HL-60 (cell line): ENCODE measurements around the gene KRT85.

Source experiments
- CTCF ChIP-seq: IDR thresholded peaks from one replicate; pipeline ENCODE4 v1.5.1; 2011; ENCODE audit warnings: low read length, control low read depth, inconsistent platforms; ENCODE audit not compliant: insufficient read depth
- GABPA ChIP-seq: IDR thresholded peaks from 2 replicates; pipeline ENCODE4 v1.6.1; 2012; ENCODE audit warnings: low read depth
- REST ChIP-seq: IDR thresholded peaks from 2 replicates; pipeline ENCODE4 v1.6.1; 2012; ENCODE audit warnings: low read depth; ENCODE audit not compliant: insufficient replicate concordance

GRCh38 chr12:52389313-52390207 lies 22.3 kb upstream of the KRT85 start:
- no peak for TF ChIP-seq REST
- no peak for TF ChIP-seq CTCF
- TF ChIP-seq GABPA, result no peak
